Liver (tissue), 9 donors: ENCODE measurements around the gene NCOA3. TPM values are rescaled to one million over a fixed set of nuclear protein-coding genes. Genes with fewer than 3 reads are reported as not detected.

Experiments used
- DNase-seq: peaks from one replicate; pipeline ENCODE4 v3.0.0-alpha.2; 2017; ENCODE audit warnings: low spot score
- H3K27ac ChIP-seq, 2 donors: one replicate each; pipeline ENCODE4 v1.7.0; 2013; ENCODE audit warnings: inconsistent platforms in 2 of 2, low read length in 2 of 2, control low read depth in 1 of 2, low read depth in 1 of 2, mild to moderate bottlenecking in 1 of 2
- H3K27me3 ChIP-seq, 4 donors: one replicate each; pipeline versions ENCODE4 v1.6.1 to v1.7.0; 2013; ENCODE audit warnings: low read length in 3 of 4, inconsistent platforms in 1 of 4, mild to moderate bottlenecking in 1 of 4, moderate library complexity in 1 of 4; ENCODE audit not compliant: control insufficient read depth in 4 of 4, insufficient read depth in 4 of 4
- H3K36me3 ChIP-seq, 4 donors: one replicate each; pipeline versions ENCODE4 v1.6.1 to v1.7.0; 2013; ENCODE audit warnings: low read length in 3 of 4, mild to moderate bottlenecking in 3 of 4, low read depth in 1 of 4, moderate library complexity in 1 of 4; ENCODE audit not compliant: control insufficient read depth in 4 of 4, insufficient read depth in 3 of 4
- H3K4me1 ChIP-seq, 4 donors: one replicate each; pipeline versions ENCODE4 v1.6.1 to v1.7.0; 2013; ENCODE audit warnings: low read length in 3 of 4, mild to moderate bottlenecking in 3 of 4, moderate library complexity in 1 of 4; ENCODE audit not compliant: control insufficient read depth in 4 of 4, insufficient read depth in 4 of 4
- H3K4me3 ChIP-seq, 3 donors: one replicate each; pipeline versions ENCODE4 v1.6.1 to v1.7.0; 2013; ENCODE audit warnings: low read length in 3 of 3, control low read depth in 1 of 3, low read depth in 1 of 3, mild to moderate bottlenecking in 1 of 3
- H3K9ac ChIP-seq, 2 donors: one replicate each; pipeline ENCODE4 v1.7.0; 2013; ENCODE audit warnings: low read length in 2 of 2, mild to moderate bottlenecking in 2 of 2, moderate library complexity in 2 of 2, control low read depth in 1 of 2, low read depth in 1 of 2
- H3K9me3 ChIP-seq, 4 donors: one replicate each; pipeline versions ENCODE4 v1.6.1 to v1.7.0; 2013; ENCODE audit warnings: low read length in 3 of 4; ENCODE audit not compliant: control insufficient read depth in 4 of 4
- FOXA1 ChIP-seq: IDR thresholded peaks from 2 replicates; pipeline ENCODE4 v1.6.1; 2016; ENCODE audit warnings: antibody characterized with exemption
- FOXA2 ChIP-seq: IDR thresholded peaks from 2 replicates; pipeline ENCODE4 v1.6.1; 2016; ENCODE audit warnings: antibody characterized with exemption
- GABPA ChIP-seq, 2 donors: IDR thresholded peaks in 1 of 2; conservative IDR thresholded peaks in 1 of 2; 2 replicates each; pipeline ENCODE4 v1.6.1; 2016; ENCODE audit warnings: antibody characterized with exemption in 2 of 2, mild to moderate bottlenecking in 1 of 2, moderate library complexity in 1 of 2
- HNF4A ChIP-seq, 2 donors: conservative IDR thresholded peaks; 2 replicates each; pipeline ENCODE4 v1.6.1; 2016; ENCODE audit warnings: antibody characterized with exemption in 2 of 2, mild to moderate bottlenecking in 2 of 2
- HNF4G ChIP-seq: IDR thresholded peaks from 2 replicates; pipeline ENCODE4 v1.6.1; 2016; ENCODE audit warnings: antibody characterized with exemption
- JUND ChIP-seq, 2 donors: IDR thresholded peaks; 2 replicates each; pipeline ENCODE4 v1.6.1; 2016; ENCODE audit warnings: antibody characterized with exemption in 2 of 2
- NR2F2 ChIP-seq: IDR thresholded peaks from 2 replicates; pipeline ENCODE4 v1.6.1; 2016; ENCODE audit warnings: antibody characterized with exemption
- RAD21 ChIP-seq, 2 donors: IDR thresholded peaks; 2 replicates each; pipeline ENCODE4 v1.6.1; 2016; ENCODE audit warnings: antibody characterized with exemption in 2 of 2, mild to moderate bottlenecking in 2 of 2
- RXRA ChIP-seq, 2 donors: IDR thresholded peaks; 2 replicates each; pipeline ENCODE4 v1.6.1; 2017 to 2018; ENCODE audit warnings: antibody characterized with exemption in 2 of 2, mild to moderate bottlenecking in 1 of 2
- SP1 ChIP-seq: IDR thresholded peaks from 2 replicates; pipeline ENCODE4 v1.6.1; 2018; ENCODE audit warnings: antibody characterized with exemption, mild to moderate bottlenecking
- TAF1 ChIP-seq: conservative IDR thresholded peaks from 2 replicates; pipeline ENCODE4 v1.6.1; 2016; ENCODE audit warnings: antibody characterized with exemption, mild to moderate bottlenecking
- YY1 ChIP-seq: IDR thresholded peaks from 2 replicates; pipeline ENCODE4 v1.6.1; 2016; ENCODE audit warnings: antibody characterized with exemption, mild to moderate bottlenecking
- WGBS: extraction: QIAGEN DNeasy Blood & Tissue Kit; methylation state at CpG from one replicate; pipeline ENCODE4 v1.1.7; 2013; 5-methylcytosine and 5-hydroxymethylcytosine counted together
- polyA plus RNA-seq, 2 donors: library from polyadenylated mRNA; stranded (reverse) in 1 of 2; unstranded in 1 of 2; fragments of 200-250 nt in 1 of 2; fragments of >200 nt in 1 of 2; fragmentation: Nextera tagmentation in 1 of 2; extraction: Ambion mirVana in 1 of 2; gene quantifications; one replicate each; pipeline versions ENCODE4 v1.2.1 to v1.2.3, GENCODE V29; 2013 to 2015
- total RNA-seq, 2 donors: library from RNA; depleted of rRNA; stranded (reverse); fragments of >200 nt; gene quantifications; one replicate each; pipeline ENCODE4 v1.2.3, GENCODE V29; 2014
- TF ChIP-seq, protein P1 (sequence below): IDR thresholded peaks from 2 replicates; pipeline ENCODE4 v1.6.1; 2016; ENCODE audit warnings: antibody characterized with exemption
- TF ChIP-seq, protein P2 (sequence below): IDR thresholded peaks from 2 replicates; pipeline ENCODE4 v1.6.1; 2016; ENCODE audit warnings: antibody characterized with exemption, mild to moderate bottlenecking
- TF ChIP-seq, protein P3 (sequence below): IDR thresholded peaks from 2 replicates; pipeline ENCODE4 v1.6.1; 2016; ENCODE audit warnings: antibody characterized with exemption
- TF ChIP-seq, protein P4 (sequence below): IDR thresholded peaks from 2 replicates; pipeline ENCODE4 v1.6.1; 2016; ENCODE audit warnings: antibody characterized with exemption
- donor health status: healthy.
- donor health status: healthy.
- donor health status: healthy.
- donor health status: healthy.
- donor health status: healthy.

Gene NCOA3
- total and polyA plus RNA-seq, 4 donors, result 3.8 to 18.2 (median 8.9) TPM

DNA sequence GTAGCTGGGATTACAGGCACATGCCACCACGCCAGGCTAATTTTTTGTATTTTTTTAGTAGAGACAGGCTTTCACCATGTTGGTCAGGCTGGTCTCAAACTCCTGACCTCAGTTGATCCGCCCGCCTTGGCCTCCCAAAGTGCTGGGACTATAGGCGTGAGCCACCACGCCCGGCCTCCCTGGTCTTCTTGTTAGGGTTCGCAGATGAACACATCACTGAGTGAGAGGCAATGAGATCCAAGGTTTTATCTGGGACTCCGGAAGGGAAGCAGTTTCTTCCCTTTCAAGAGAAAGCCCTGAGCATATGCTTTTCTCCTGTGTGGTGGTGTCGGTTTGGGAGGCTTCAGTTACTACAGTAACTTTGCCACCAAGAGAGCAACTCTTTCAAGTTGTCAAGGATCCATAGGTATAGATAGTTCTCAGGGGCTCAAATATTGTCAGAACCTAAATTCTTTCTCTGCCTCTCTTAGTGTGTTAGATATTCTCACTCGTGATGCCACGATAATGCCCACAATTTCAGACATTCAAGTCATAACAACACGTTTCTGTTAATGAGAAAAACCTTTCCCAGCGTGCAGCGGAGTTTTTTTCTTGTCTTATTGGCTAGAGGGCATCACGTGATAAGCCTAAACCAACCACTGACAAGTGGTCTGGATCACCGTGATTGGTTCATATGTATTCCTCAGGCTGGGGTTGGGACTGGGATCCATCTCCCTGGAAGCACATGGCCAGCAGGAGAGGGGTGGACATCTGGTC lies 36.2 kb upstream of the NCOA3 start:
- WGBS, result 95% methylated on average over 16 of the region's 16 CpGs
- H3K27ac ChIP-seq, result no peak overlapping the region
- peaks cover 7 to 11% (median 9%) of the 10 kb centered on the region in 4 donors for H3K4me1 ChIP-seq
- H3K4me3 ChIP-seq, result no peak overlapping the region
- H3K27me3 ChIP-seq, result no peaks in the 10 kb centered on the region
- no peaks in the 10 kb centered on the region for H3K36me3 ChIP-seq
- TF ChIP-seq HNF4A (conservative IDR thresholded peaks at IDR 0.05) (no peak), GABPA (IDR thresholded peaks at IDR 0.05 in 1 of 2, conservative IDR thresholded peaks at IDR 0.05 in 1 of 2) (no peak), YY1 (no peak), NR2F2 (no peak), FOXA2 (no peak), FOXA1 (no peak), RXRA (IDR thresholded peaks at IDR 0.05) (no peak), SP1 (no peak), JUND (IDR thresholded peaks at IDR 0.05) (no peak), RAD21 (IDR thresholded peaks at IDR 0.05) (no peak), TAF1 (no peak), HNF4G (no peak)
- TF ChIP-seq, protein P1, sequence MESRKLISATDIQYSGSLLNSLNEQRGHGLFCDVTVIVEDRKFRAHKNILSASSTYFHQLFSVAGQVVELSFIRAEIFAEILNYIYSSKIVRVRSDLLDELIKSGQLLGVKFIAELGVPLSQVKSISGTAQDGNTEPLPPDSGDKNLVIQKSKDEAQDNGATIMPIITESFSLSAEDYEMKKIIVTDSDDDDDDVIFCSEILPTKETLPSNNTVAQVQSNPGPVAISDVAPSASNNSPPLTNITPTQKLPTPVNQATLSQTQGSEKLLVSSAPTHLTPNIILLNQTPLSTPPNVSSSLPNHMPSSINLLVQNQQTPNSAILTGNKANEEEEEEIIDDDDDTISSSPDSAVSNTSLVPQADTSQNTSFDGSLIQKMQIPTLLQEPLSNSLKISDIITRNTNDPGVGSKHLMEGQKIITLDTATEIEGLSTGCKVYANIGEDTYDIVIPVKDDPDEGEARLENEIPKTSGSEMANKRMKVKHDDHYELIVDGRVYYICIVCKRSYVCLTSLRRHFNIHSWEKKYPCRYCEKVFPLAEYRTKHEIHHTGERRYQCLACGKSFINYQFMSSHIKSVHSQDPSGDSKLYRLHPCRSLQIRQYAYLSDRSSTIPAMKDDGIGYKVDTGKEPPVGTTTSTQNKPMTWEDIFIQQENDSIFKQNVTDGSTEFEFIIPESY, result no peak
- TF ChIP-seq, protein P2, sequence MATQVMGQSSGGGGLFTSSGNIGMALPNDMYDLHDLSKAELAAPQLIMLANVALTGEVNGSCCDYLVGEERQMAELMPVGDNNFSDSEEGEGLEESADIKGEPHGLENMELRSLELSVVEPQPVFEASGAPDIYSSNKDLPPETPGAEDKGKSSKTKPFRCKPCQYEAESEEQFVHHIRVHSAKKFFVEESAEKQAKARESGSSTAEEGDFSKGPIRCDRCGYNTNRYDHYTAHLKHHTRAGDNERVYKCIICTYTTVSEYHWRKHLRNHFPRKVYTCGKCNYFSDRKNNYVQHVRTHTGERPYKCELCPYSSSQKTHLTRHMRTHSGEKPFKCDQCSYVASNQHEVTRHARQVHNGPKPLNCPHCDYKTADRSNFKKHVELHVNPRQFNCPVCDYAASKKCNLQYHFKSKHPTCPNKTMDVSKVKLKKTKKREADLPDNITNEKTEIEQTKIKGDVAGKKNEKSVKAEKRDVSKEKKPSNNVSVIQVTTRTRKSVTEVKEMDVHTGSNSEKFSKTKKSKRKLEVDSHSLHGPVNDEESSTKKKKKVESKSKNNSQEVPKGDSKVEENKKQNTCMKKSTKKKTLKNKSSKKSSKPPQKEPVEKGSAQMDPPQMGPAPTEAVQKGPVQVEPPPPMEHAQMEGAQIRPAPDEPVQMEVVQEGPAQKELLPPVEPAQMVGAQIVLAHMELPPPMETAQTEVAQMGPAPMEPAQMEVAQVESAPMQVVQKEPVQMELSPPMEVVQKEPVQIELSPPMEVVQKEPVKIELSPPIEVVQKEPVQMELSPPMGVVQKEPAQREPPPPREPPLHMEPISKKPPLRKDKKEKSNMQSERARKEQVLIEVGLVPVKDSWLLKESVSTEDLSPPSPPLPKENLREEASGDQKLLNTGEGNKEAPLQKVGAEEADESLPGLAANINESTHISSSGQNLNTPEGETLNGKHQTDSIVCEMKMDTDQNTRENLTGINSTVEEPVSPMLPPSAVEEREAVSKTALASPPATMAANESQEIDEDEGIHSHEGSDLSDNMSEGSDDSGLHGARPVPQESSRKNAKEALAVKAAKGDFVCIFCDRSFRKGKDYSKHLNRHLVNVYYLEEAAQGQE, result no peak
- TF ChIP-seq, protein P3, sequence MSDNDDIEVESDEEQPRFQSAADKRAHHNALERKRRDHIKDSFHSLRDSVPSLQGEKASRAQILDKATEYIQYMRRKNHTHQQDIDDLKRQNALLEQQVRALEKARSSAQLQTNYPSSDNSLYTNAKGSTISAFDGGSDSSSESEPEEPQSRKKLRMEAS, result no peak
- TF ChIP-seq, protein P4, sequence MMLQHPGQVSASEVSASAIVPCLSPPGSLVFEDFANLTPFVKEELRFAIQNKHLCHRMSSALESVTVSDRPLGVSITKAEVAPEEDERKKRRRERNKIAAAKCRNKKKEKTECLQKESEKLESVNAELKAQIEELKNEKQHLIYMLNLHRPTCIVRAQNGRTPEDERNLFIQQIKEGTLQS, result no peak
- DNase-seq, result no peak
- H3K9me3 ChIP-seq, result no peaks in the 10 kb centered on the region
- H3K9ac ChIP-seq, result no peak overlapping the region

DNA sequence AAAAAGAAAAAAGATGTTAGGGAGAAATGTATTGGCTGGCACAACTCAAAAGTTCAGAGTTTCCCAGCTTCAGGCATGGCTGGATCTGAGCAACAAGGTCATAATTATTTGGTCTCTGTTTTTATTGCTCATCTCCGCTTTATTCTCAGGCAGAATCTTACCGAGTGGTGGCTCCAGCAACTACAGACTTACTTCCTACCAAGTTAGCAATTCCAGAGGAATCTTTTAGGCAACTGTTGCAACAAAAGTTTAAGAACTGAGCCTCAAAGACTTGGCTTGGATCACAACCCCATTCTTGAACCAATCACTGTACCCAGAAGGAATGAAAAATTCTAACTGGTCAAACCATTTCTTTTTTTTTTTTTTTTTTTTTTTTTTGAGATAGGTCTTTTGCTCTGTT lies 35.5 kb upstream of the NCOA3 start:
- no peak for DNase-seq
- no peak overlapping the region for H3K4me3 ChIP-seq
- no peak overlapping the region for H3K27ac ChIP-seq
- no peaks in the 10 kb centered on the region for H3K36me3 ChIP-seq
- 96% methylated on average over 2 of the region's 2 CpGs for WGBS
- no peaks in the 10 kb centered on the region for H3K27me3 ChIP-seq
- peaks cover 7 to 11% (median 9%) of the 10 kb centered on the region in 4 donors for H3K4me1 ChIP-seq
- H3K9ac ChIP-seq, result no peak overlapping the region
- no peaks in the 10 kb centered on the region for H3K9me3 ChIP-seq
- TF ChIP-seq, protein P2, result no peak
- TF ChIP-seq, protein P1, result no peak
- TF ChIP-seq FOXA1 (no peak), RXRA (IDR thresholded peaks at IDR 0.05) (no peak), NR2F2 (no peak), SP1 (no peak), YY1 (no peak), JUND (IDR thresholded peaks at IDR 0.05) (no peak), TAF1 (no peak), GABPA (IDR thresholded peaks at IDR 0.05 in 1 of 2, conservative IDR thresholded peaks at IDR 0.05 in 1 of 2) (no peak), HNF4G (no peak), FOXA2 (no peak)
- TF ChIP-seq, protein P4, result no peak
